GM23248 (cell line): ENCODE data around the gene HINT3.
"Not testable (repeated sequence)": the region's sequence is repeated elsewhere in the genome, so short reads cannot be mapped to it uniquely, and the experiment has no call there.

Source experiments
- EZH2 ChIP-seq: fragments of 200-600 bp; sonication (generic); IDR thresholded peaks from 2 replicates; pipeline ENCODE4 v1.6.1; 2018; ENCODE audit warnings: antibody characterized with exemption, mild to moderate bottlenecking; ENCODE audit not compliant: insufficient read depth, poor library complexity, severe bottlenecking
- EZH2phosphoT487 ChIP-seq: fragments of 200-600 bp; sonication (generic); IDR thresholded peaks from 2 replicates; pipeline ENCODE4 v1.6.1; 2018; ENCODE audit warnings: antibody characterized with exemption, moderate library complexity, mild to moderate bottlenecking, low read depth; ENCODE audit not compliant: insufficient read depth

DNA sequence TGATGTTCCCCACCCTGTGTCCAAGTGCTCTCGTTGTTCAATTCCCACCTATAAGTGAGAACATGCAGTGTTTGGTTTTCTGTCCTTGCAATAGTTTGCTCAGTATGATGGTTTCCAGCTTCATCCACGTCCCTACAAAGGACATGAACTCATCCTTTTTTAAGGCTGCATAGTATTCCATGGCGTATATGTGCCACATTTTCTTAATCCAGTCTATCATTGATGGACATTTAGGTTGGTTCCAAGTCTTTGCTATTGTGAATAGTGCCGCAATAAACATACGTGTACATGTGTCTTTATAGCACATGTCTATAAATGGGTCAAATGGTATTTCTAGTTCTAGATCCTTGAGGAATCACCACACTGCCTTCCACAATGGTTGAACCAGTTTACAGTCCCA, 21.1 kb upstream of the HINT3 start:
- TF ChIP-seq EZH2, EZH2phosphoT487: not testable (repeated sequence)
